HepG2 (cell line): Measurements from ENCODE around the gene VEGFC.

Source experiments
- BHLHE40 ChIP-seq: IDR thresholded peaks from 2 replicates; pipeline ENCODE4 v1.6.1; 2011; ENCODE audit warnings: low read length, improper control_type of control experiment
- CTCF ChIP-seq: sonication (generic); formaldehyde crosslinking; IDR thresholded peaks from 2 replicates; pipeline ENCODE4 v1.5.0; 2020; ENCODE audit warnings: mild to moderate bottlenecking, missing genetic modification reagents, moderate library complexity
- ZBTB38 ChIP-seq: sonication (generic); formaldehyde crosslinking; IDR thresholded peaks from 2 replicates; pipeline ENCODE4 v1.5.1; 2020; ENCODE audit warnings: mild to moderate bottlenecking, missing genetic modification reagents

- no peak for TF ChIP-seq BHLHE40
- TF ChIP-seq CTCF, result no peak
- TF ChIP-seq ZBTB38 (CRISPR knock-in tag), result no peak
Measured at GRCh38 chr4:176774852-176775251, 17.9 kb downstream of the VEGFC start.
